ENCODE measurements around the gene PCBP3.

The PCBP3 gene

DNA sequence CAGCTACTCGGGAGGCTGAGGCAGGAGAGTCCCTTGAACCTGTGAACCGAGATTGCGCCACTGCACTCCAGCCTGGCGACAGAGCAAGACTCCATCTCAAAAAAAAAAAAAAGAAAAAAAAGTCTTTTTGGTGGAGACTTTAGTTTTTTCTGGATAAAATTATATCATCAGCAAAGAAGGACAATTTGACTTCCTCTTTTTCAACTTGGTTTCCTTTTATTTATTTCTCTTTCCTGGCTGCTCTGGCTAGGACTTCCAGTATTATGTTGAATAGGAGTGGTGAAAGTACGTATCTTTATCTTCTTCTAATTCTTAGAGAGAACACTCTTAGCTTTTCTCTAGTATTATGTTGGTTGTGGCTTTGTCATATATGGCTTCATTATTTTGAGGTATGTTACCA is 130.8 kb downstream of the PCBP3 start:
- H2BK5ac ChIP-seq (ENCODE audit: low read depth, low read length, poor library complexity, severe bottlenecking), result no peak overlapping the region
- peaks cover 11% of the 10 kb centered on the region for H3K79me1 ChIP-seq (replicated peaks; ENCODE audit: low read length, poor library complexity, severe bottlenecking)
- H2BK120ac ChIP-seq (ENCODE audit: low read depth, low read length), result no peak overlapping the region
- H2AK5ac ChIP-seq (ENCODE audit: low read length, severe bottlenecking), result no peak overlapping the region
- no peak overlapping the region for H2BK12ac ChIP-seq (ENCODE audit: low read length in 2 of 2)
- no peak overlapping the region for H4K91ac ChIP-seq (ENCODE audit: low read length)
- no peak overlapping the region for H3K4me2 ChIP-seq (ENCODE audit: low read length, poor library complexity, severe bottlenecking)
- H4K8ac ChIP-seq (ENCODE audit: low read length), result no peak overlapping the region
- 38% methylated on average over 2 of the region's 5 CpGs for WGBS
- H3K9me3 ChIP-seq (ENCODE audit: control insufficient read depth, low read length), result peaks cover 43% of the 10 kb centered on the region
- no peak overlapping the region for H3K14ac ChIP-seq (ENCODE audit: low read length in 2 of 2)
- DNase-seq, result no peak
- peaks cover 3% of the 10 kb centered on the region for H3K4me1 ChIP-seq (ENCODE audit: control insufficient read depth, insufficient read depth, low read depth, low read length)
- peaks cover 0 to 5% of the 10 kb centered on the region in 2 experiments for H3K36me3 ChIP-seq (ENCODE audit: control insufficient read depth in 1 of 2, insufficient read depth in 2 of 2, low read depth in 1 of 2, low read length in 2 of 2)
- H3K23ac ChIP-seq (ENCODE audit: low read length in 2 of 2), result no peak overlapping the region
- H3K27me3 ChIP-seq (ENCODE audit: control insufficient read depth in 1 of 2, insufficient read depth in 1 of 2, low read length in 2 of 2), result no peaks in the 10 kb centered on the region
- no peak overlapping the region for H2BK15ac ChIP-seq (ENCODE audit: low read depth, poor library complexity, severe bottlenecking)
- no peak overlapping the region for H3K4ac ChIP-seq (ENCODE audit: low read depth in 1 of 2, low read length in 2 of 2)
- no peak overlapping the region for H2AFZ ChIP-seq (ENCODE audit: low read depth, low read length)
- H3K27ac ChIP-seq (ENCODE audit: low read length, poor library complexity, severe bottlenecking), result no peak overlapping the region
- no peak overlapping the region for H3K4me3 ChIP-seq (ENCODE audit: insufficient read depth in 1 of 2, low read depth in 1 of 2, low read length in 2 of 2)
- H3K18ac ChIP-seq (ENCODE audit: low read depth in 1 of 2, low read length in 2 of 2), result no peak overlapping the region
- no peak overlapping the region for H3K9ac ChIP-seq (ENCODE audit: low read length)

DNA sequence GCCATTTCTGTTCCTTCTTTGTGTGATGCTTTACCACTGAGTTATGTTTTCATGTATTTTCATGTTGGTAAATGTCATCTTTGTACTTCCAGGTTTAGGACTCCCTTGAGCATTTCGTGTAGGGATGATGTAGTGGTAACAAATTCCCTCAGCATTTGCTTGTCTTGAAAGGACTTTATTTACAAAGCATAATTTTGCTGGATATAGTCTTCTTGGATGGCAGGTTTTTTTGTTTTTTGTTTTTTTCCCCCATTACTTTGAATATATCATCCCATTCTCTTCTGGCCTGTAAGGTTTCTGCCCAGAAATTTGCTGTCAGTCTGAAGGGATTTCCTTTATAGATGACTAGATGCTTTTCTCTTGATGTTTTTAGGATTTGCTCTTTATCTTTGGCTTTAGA is 133.4 kb downstream of the PCBP3 start:
- Histone ChIP-seq H4K8ac (ENCODE audit: low read length) (no peak overlapping the region), H3K4me3 (ENCODE audit: insufficient read depth in 1 of 2, low read depth in 1 of 2, low read length in 2 of 2) (no peak overlapping the region), H3K4me1 (ENCODE audit: control insufficient read depth, insufficient read depth, low read depth, low read length) (no peaks in the 10 kb centered on the region), H3K4ac (ENCODE audit: low read depth in 1 of 2, low read length in 2 of 2) (no peak overlapping the region), H2BK120ac (ENCODE audit: low read depth, low read length) (no peak overlapping the region), H3K79me1 (replicated peaks; ENCODE audit: low read length, poor library complexity, severe bottlenecking) (peaks cover 4% of the 10 kb centered on the region), H4K91ac (ENCODE audit: low read length) (no peak overlapping the region), H2AFZ (ENCODE audit: low read depth, low read length) (no peak overlapping the region), H2BK15ac (ENCODE audit: low read depth, poor library complexity, severe bottlenecking) (no peak overlapping the region), H2AK5ac (ENCODE audit: low read length, severe bottlenecking) (no peak overlapping the region), H3K9ac (ENCODE audit: low read length) (no peak overlapping the region), H3K4me2 (ENCODE audit: low read length, poor library complexity, severe bottlenecking) (no peak overlapping the region), H2BK5ac (ENCODE audit: low read depth, low read length, poor library complexity, severe bottlenecking) (no peak overlapping the region), H3K27ac (ENCODE audit: low read length, poor library complexity, severe bottlenecking) (no peak overlapping the region), H2BK12ac (ENCODE audit: low read length in 2 of 2) (no peak overlapping the region), H3K14ac (ENCODE audit: low read length in 2 of 2) (no peak overlapping the region), H3K9me3 (ENCODE audit: control insufficient read depth, low read length) (peaks cover 48% of the 10 kb centered on the region), H3K18ac (ENCODE audit: low read depth in 1 of 2, low read length in 2 of 2) (no peak overlapping the region), H3K27me3 (ENCODE audit: control insufficient read depth in 1 of 2, insufficient read depth in 1 of 2, low read length in 2 of 2) (no peaks in the 10 kb centered on the region), H3K23ac (ENCODE audit: low read length in 2 of 2) (no peak overlapping the region), H3K36me3 (ENCODE audit: control insufficient read depth in 1 of 2, insufficient read depth in 2 of 2, low read depth in 1 of 2, low read length in 2 of 2) (peaks cover 0 to 7% of the 10 kb centered on the region in 2 experiments)
- DNase-seq, result no peak
- 63% methylated on average over 1 of the region's 1 CpG for WGBS

DNA sequence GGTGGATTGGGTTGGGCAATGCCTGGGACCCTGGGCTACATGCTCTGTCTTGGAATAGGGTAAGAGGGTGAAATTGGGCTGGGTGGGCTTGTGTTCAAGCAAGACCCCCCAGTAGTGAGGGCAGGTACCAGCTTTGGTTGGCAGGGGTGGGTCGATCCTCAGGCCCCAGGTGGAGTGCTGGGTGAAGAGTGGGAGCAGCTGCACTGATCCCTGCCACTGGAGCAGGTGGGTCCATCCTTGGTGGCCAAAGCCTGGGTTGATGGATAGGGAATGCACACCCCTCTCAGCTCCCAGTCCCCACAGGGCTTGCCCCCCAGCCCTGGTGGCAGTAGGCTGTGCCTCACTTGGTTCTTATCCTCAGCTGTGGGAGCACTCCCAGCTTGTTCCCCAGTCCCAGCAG is 135.2 kb downstream of the PCBP3 start:
- Histone ChIP-seq H2BK12ac (ENCODE audit: low read length in 2 of 2) (no peak overlapping the region), H3K23ac (ENCODE audit: low read length in 2 of 2) (no peak overlapping the region), H4K91ac (ENCODE audit: low read length) (no peak overlapping the region), H2BK5ac (ENCODE audit: low read depth, low read length, poor library complexity, severe bottlenecking) (no peak overlapping the region), H3K27me3 (ENCODE audit: control insufficient read depth in 1 of 2, insufficient read depth in 1 of 2, low read length in 2 of 2) (no peaks in the 10 kb centered on the region), H3K9ac (ENCODE audit: low read length) (no peak overlapping the region), H3K14ac (ENCODE audit: low read length in 2 of 2) (no peak overlapping the region), H2AK5ac (ENCODE audit: low read length, severe bottlenecking) (no peak overlapping the region), H3K4me1 (ENCODE audit: control insufficient read depth, insufficient read depth, low read depth, low read length) (no peaks in the 10 kb centered on the region), H4K8ac (ENCODE audit: low read length) (no peak overlapping the region), H2BK15ac (ENCODE audit: low read depth, poor library complexity, severe bottlenecking) (no peak overlapping the region), H3K79me1 (replicated peaks; ENCODE audit: low read length, poor library complexity, severe bottlenecking) (peaks cover 4% of the 10 kb centered on the region), H3K36me3 (ENCODE audit: control insufficient read depth in 1 of 2, insufficient read depth in 2 of 2, low read depth in 1 of 2, low read length in 2 of 2) (peaks cover 0 to 7% of the 10 kb centered on the region in 2 experiments), H3K4me3 (ENCODE audit: insufficient read depth in 1 of 2, low read depth in 1 of 2, low read length in 2 of 2) (no peak overlapping the region), H2AFZ (ENCODE audit: low read depth, low read length) (no peak overlapping the region), H3K4ac (ENCODE audit: low read depth in 1 of 2, low read length in 2 of 2) (no peak overlapping the region), H3K4me2 (ENCODE audit: low read length, poor library complexity, severe bottlenecking) (no peak overlapping the region), H3K27ac (ENCODE audit: low read length, poor library complexity, severe bottlenecking) (no peak overlapping the region), H3K18ac (ENCODE audit: low read depth in 1 of 2, low read length in 2 of 2) (no peak overlapping the region), H3K9me3 (ENCODE audit: control insufficient read depth, low read length) (peaks cover 38% of the 10 kb centered on the region), H2BK120ac (ENCODE audit: low read depth, low read length) (no peak overlapping the region)
- WGBS, result no CpG with 5 or more reads among the region's 1 CpG
- DNase-seq, result no peak

DNA sequence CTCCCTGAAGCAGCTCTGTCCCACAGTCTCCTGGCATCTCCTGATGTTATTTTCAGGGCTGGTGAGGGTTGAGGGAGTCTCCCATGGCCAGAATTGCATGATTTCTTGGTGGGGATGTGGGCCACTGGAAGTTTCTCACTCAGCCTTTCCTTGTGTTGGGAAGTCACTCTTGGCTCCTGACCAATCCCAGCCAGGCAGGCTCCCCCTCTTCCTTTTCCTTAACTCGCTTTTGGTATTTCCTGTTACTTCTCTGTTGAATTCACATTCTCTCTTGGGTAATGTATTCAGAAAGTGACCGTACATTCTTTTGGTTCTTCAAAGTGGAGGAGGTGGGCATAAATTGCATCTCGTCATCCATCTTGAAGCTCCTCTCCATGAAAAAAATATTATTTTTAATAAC is 135.7 kb downstream of the PCBP3 start:
- Histone ChIP-seq H2BK120ac (ENCODE audit: low read depth, low read length) (no peak overlapping the region), H2BK12ac (ENCODE audit: low read length in 2 of 2) (no peak overlapping the region), H2AK5ac (ENCODE audit: low read length, severe bottlenecking) (no peak overlapping the region), H3K36me3 (ENCODE audit: control insufficient read depth in 1 of 2, insufficient read depth in 2 of 2, low read depth in 1 of 2, low read length in 2 of 2) (peaks cover 0 to 7% of the 10 kb centered on the region in 2 experiments), H3K27me3 (ENCODE audit: control insufficient read depth in 1 of 2, insufficient read depth in 1 of 2, low read length in 2 of 2) (no peaks in the 10 kb centered on the region), H4K91ac (ENCODE audit: low read length) (no peak overlapping the region), H2BK5ac (ENCODE audit: low read depth, low read length, poor library complexity, severe bottlenecking) (no peak overlapping the region), H3K18ac (ENCODE audit: low read depth in 1 of 2, low read length in 2 of 2) (no peak overlapping the region), H2BK15ac (ENCODE audit: low read depth, poor library complexity, severe bottlenecking) (no peak overlapping the region), H3K9ac (ENCODE audit: low read length) (no peak overlapping the region), H3K4ac (ENCODE audit: low read depth in 1 of 2, low read length in 2 of 2) (no peak overlapping the region), H4K8ac (ENCODE audit: low read length) (no peak overlapping the region), H3K4me1 (ENCODE audit: control insufficient read depth, insufficient read depth, low read depth, low read length) (no peaks in the 10 kb centered on the region), H3K9me3 (ENCODE audit: control insufficient read depth, low read length) (peaks cover 36% of the 10 kb centered on the region), H3K79me1 (replicated peaks; ENCODE audit: low read length, poor library complexity, severe bottlenecking) (peaks cover 4% of the 10 kb centered on the region), H3K4me3 (ENCODE audit: insufficient read depth in 1 of 2, low read depth in 1 of 2, low read length in 2 of 2) (no peak overlapping the region), H3K4me2 (ENCODE audit: low read length, poor library complexity, severe bottlenecking) (no peak overlapping the region), H3K23ac (ENCODE audit: low read length in 2 of 2) (no peak overlapping the region), H2AFZ (ENCODE audit: low read depth, low read length) (no peak overlapping the region), H3K27ac (ENCODE audit: low read length, poor library complexity, severe bottlenecking) (no peak overlapping the region), H3K14ac (ENCODE audit: low read length in 2 of 2) (no peak overlapping the region)
- no CpG with 5 or more reads among the region's 3 CpGs for WGBS
- no peak for DNase-seq
